GM13977 (cell line): ENCODE data around the gene PLXNA3.

Source experiments
- DNase-seq: peaks from one replicate; pipeline ENCODE4 v3.0.0; 2012; ENCODE audit warnings: low spot score
- CTCF ChIP-seq: IDR thresholded peaks from 2 replicates; pipeline ENCODE4 v1.5.1; 2012; ENCODE audit warnings: mild to moderate bottlenecking, control low read depth; ENCODE audit not compliant: insufficient read depth; ENCODE audit errors: extremely low read depth, missing control alignments
- in situ Hi-C: fragments of 300-500 bp; cut with MboI; formaldehyde crosslinking; loops from one replicate; pipeline ENCODE4 v1.12.0; 2022; ENCODE audit warnings: low sequenced_read_pairs, low pct_unique_long_range_greater_than_20kb, mixed read lengths, inconsistent platforms; ENCODE audit not compliant: unreplicated experiment

PLXNA3 gene

GRCh38 chrX:154465601-154466000 lies 7.5 kb downstream of the PLXNA3 start:
- no peak for DNase-seq
- in situ Hi-C loops: no loop called here
- no peak for TF ChIP-seq CTCF

GRCh38 chrX:154466036-154466435 lies 8.0 kb downstream of the PLXNA3 start:
- no peak for DNase-seq
- no peak for TF ChIP-seq CTCF
- in situ Hi-C loops: no loop called here

- no peak for TF ChIP-seq CTCF
- DNase-seq: no peak
- in situ Hi-C loops: no loop called here
Measured at GRCh38 chrX:154466907-154467306, 8.8 kb downstream of the PLXNA3 start.

GRCh38 chrX:154467556-154467955 lies 9.5 kb downstream of the PLXNA3 start:
- DNase-seq: no peak
- in situ Hi-C loops: no loop called here
- no peak for TF ChIP-seq CTCF

- no peak for DNase-seq
- in situ Hi-C loops: no loop called here
- TF ChIP-seq CTCF: no peak
Measured at GRCh38 chrX:154468217-154468616, 10.1 kb downstream of the PLXNA3 start.

- TF ChIP-seq CTCF: no peak
- in situ Hi-C loops: no loop called here
- no peak for DNase-seq
Measured at GRCh38 chrX:154469114-154469513, 11.0 kb downstream of the PLXNA3 start.

- no peak for TF ChIP-seq CTCF
- no peak for DNase-seq
- in situ Hi-C loops: no loop called here
Measured at GRCh38 chrX:154469880-154470279, 11.8 kb downstream of the PLXNA3 start.
